ENCODE measurements around the gene DHX34.

- TF ChIP-seq CTCF (conservative IDR thresholded peaks at IDR 0.05) (no peak), EZH2 (IDR thresholded peaks at IDR 0.05; ENCODE audit: low read depth) (no peak)
These were observed 24.6 kb upstream of the DHX34 start for GRCh38 chr19:47324502-47324901.

All from PC-9 (cell line).